Endometrial microvascular endothelial cells (primary cell): Measurements from ENCODE around the gene DNAJB4. TPM values are rescaled to one million over a fixed set of nuclear protein-coding genes. Genes with fewer than 3 reads are reported as not detected.
"Not testable (repeated sequence)": the region's sequence is repeated elsewhere in the genome, so short reads cannot be mapped to it uniquely, and the experiment has no call there.

Source experiments
- in situ Hi-C: cut with HindIII; loops from 2 replicates; pipeline ENCODE4 v1.10.0; 2017; ENCODE audit warnings: low sequenced_read_pairs, low pct_unique_long_range_greater_than_20kb; ENCODE audit errors: inconsistent ontology term
- total RNA-seq: library from RNA; depleted of rRNA; stranded (reverse); fragments of >200 nt; gene quantifications from one replicate; pipeline ENCODE4 v1.2.3, GENCODE V29; 2015; ENCODE audit errors: inconsistent ontology term

The DNAJB4 gene
- total RNA-seq, 1 donor from 2014 or later, result 55.0 TPM

- in situ Hi-C loops, result no loop called here
Measured at GRCh38 chr1:78054559-78054958, 49.8 kb downstream of the DNAJB4 start.

GRCh38 chr1:78054972-78055371 lies 50.2 kb downstream of the DNAJB4 start:
- in situ Hi-C loops, result no loop called here

- in situ Hi-C loops, result no loop called here
Measured at GRCh38 chr1:78055565-78056132, 50.9 kb downstream of the DNAJB4 start.

- in situ Hi-C loops, result no loop called here
Measured at GRCh38 chr1:78058670-78059069, 53.9 kb downstream of the DNAJB4 start.

GRCh38 chr1:78060857-78061563 lies 56.3 kb downstream of the DNAJB4 start:
- in situ Hi-C loops, result no loop called here

GRCh38 chr1:78061825-78062523 lies 57.2 kb downstream of the DNAJB4 start:
- in situ Hi-C loops, result no loop called here

GRCh38 chr1:78064886-78065285 lies 60.1 kb downstream of the DNAJB4 start:
- in situ Hi-C loops, result not testable (repeated sequence)

Other genes starting within 250 kb of the DNAJB4 start
- gene USP33, start 245.1 kb upstream of the DNAJB4 start, total RNA-seq, result 39.4 TPM
- gene MIGA1, start 225.3 kb upstream of the DNAJB4 start, total RNA-seq, result 9.1 TPM
- gene NEXN, start 116.3 kb upstream of the DNAJB4 start, total RNA-seq, result 5.2 TPM
- 113 TPM for gene FUBP1, start 25.9 kb upstream of the DNAJB4 start, total RNA-seq
- gene GIPC2, start 41.0 kb downstream of the DNAJB4 start, total RNA-seq, result 1.6 TPM